NB4 (cell line): Measurements from ENCODE around the gene CNTNAP2.

Experiments used
- POLR2A ChIP-seq: IDR thresholded peaks from 2 replicates; pipeline ENCODE4 v1.6.1; 2011; ENCODE audit warnings: mild to moderate bottlenecking; ENCODE audit not compliant: insufficient read length; ENCODE audit errors: extremely low read depth
- TF ChIP-seq, protein P1 (sequence below): IDR thresholded peaks from 2 replicates; pipeline ENCODE4 v1.6.1; 2011; ENCODE audit warnings: low read depth, low read length
- TF ChIP-seq, protein P2 (sequence below): IDR thresholded peaks from one replicate; pipeline ENCODE4 v1.5.1; 2012; ENCODE audit warnings: low read depth, low read length

DNA sequence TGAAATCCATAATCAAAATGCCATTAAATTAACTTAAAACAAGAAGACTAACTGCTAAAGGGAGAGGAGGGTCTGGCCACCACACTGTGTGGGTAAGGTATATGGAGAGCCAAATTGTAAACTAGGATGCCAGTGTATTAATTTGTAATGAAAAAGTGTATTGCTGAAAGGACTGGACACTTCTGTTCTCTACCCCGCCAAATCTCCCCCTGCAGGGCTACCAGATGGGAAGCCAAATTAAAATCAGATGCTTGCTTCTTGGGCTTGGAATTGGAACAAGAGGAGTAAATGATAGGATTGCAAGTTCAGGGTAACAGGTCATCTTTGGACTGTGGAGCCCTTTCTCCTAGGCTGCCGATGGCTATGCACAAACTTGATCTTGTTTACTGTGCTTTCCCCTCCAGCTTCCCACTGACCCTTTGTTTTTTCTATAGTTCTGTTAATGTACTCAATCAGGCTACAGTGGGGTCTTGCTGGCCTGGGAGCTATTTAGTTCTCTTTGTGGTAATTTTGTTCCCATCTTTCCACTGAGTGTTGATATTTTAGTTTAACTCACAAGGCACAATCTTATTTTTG lies 1541.9 kb downstream of the CNTNAP2 start:
- TF ChIP-seq POLR2A = no peak
- TF ChIP-seq, protein P1, sequence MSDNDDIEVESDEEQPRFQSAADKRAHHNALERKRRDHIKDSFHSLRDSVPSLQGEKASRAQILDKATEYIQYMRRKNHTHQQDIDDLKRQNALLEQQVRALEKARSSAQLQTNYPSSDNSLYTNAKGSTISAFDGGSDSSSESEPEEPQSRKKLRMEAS = no peak
- TF ChIP-seq, protein P2, sequence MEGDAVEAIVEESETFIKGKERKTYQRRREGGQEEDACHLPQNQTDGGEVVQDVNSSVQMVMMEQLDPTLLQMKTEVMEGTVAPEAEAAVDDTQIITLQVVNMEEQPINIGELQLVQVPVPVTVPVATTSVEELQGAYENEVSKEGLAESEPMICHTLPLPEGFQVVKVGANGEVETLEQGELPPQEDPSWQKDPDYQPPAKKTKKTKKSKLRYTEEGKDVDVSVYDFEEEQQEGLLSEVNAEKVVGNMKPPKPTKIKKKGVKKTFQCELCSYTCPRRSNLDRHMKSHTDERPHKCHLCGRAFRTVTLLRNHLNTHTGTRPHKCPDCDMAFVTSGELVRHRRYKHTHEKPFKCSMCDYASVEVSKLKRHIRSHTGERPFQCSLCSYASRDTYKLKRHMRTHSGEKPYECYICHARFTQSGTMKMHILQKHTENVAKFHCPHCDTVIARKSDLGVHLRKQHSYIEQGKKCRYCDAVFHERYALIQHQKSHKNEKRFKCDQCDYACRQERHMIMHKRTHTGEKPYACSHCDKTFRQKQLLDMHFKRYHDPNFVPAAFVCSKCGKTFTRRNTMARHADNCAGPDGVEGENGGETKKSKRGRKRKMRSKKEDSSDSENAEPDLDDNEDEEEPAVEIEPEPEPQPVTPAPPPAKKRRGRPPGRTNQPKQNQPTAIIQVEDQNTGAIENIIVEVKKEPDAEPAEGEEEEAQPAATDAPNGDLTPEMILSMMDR = no peak
